Posterior cingulate gyrus (tissue), 11 donors: ENCODE results near the gene BFSP1.
A peak's percentile ranks its signal among the peaks of the same experiment; 100 is the strongest.

Experiments used
- DNase-seq, 10 donors: peaks; one replicate each; pipeline versions ENCODE4 v3.0.0 to v3.0.0-alpha.2; 2020 to 2021; ENCODE audit warnings: mixed read lengths in 3 of 10
- intact Hi-C: fragments of 100-400 bp; cut with DNase I; formaldehyde crosslinking; loops from one replicate; pipeline ENCODE4 v1.15.1; 2023

Gene BFSP1

DNA sequence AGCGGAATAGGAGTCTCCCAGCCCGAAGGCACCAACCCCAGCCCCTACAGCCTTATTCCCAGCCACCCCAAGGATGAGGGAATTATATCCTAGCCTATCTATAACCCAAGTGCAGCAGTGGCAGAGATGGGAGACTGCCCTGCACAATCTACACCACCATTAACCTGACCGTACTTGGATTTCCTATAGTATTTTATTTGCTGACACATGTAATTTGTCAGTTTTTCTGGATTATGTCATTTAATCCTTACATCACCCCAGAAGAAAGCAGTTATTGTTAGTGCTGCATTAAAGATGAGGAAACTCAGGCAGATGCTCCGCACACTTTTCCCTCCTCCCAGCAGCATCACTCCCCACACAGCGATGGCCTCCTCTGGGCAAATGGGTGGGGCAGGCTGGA, 6.0 kb downstream of the BFSP1 start:
- intact Hi-C loops: no loop called here
- DNase-seq: no peak

DNA sequence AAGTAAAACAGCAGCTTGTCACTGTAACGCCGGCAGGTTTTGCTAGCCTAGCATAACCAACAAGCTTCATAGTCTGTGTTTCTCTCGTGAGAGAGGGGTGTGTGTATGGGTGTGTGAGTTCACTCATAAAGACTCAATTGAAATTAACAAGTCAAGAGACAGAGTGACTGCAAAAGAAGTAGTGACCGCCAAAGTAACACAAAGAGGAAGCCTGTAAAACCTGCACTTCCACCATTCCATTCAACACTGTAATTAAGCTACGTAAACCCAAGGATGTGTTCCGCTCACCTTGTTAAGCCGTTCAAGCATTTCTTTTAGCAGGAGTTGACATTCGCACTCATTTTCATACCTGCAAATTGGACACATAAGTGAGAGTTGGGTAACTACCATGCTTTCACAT, 6.6 kb downstream of the BFSP1 start:
- intact Hi-C loops: no loop called here
- no peak for DNase-seq

GRCh38 chr20:17523326-17523725, 7.9 kb downstream of the BFSP1 start:
- intact Hi-C loops: no loop called here
- no peak for DNase-seq

DNA sequence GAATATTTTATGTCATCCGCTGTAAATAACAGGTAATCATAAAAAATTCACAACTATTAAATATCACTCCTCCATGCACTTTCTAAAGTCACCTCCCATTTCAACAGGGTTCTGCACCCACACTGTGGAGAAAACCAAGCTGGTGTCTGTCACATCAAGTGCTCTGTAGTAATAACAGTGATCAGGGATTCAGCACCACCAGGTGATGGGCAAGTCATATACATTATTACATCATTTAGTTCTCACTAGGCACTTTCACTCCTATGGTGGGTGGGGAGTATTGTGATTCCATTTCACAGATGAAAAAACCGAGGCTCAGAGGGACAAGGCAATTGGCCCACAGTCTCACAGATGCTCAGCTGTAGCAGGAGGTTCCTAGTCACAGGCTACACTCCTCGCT, 8.7 kb downstream of the BFSP1 start:
- DNase-seq: no peak
- intact Hi-C loops: no loop called here

DNA sequence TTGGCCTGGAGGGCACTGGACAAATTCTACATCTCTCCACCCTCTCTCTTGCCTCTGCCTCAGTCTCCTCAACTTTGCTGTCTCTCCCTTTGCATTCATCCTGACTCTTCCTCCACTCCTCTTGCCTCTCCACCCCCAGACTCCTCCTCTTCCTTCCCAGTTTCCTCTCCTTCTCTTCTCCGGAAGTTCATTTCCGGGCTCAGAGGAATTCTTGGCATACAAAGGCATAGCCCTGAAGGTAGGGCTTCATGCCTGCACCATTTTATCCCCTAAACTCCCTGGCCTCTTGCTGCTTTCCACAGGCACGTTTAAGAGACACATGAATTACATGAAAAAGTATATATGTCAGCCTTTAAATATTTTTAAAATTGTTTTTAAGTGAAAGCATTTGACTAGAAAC, 10.6 kb downstream of the BFSP1 start:
- no peak for DNase-seq
- intact Hi-C loops: no loop called here

GRCh38 chr20:17519606-17520285, 11.4 kb downstream of the BFSP1 start:
- intact Hi-C loops: no loop called here
- DNase-seq: no peak

DNA sequence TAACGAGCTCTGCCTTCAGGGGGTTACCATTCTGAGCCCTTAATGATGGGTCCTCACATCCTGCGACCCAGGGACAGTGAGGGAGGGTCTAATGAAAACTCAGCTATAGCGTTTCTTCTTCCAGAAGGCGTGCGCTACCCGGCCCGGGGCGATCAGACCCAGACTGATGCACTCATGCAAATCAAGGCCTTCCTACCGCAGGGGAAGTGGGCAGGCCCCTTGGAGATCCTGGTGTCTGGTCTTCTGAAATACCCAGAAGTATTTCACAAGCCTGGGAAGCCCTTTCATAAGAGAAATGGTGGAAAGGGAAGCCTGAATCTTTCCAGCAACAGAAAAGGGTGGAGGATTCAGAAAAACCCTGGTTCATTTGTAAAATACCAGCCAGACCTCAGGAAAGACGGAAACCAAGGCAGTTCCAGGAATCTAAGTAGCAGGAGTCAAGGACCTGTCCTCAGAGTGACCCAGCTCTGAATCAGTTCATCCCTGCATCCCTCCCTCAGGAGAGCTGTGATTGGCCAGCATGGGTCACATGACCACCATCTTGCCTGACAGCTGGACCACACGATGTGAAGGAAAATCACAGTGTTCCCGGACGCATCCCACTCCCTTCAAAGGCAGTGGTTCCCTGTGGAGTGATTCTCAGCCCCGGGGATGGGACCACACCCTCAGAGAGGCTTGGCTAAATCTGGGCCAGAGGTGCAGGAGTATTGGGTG, 12.7 kb downstream of the BFSP1 start:
- intact Hi-C loops: no loop called here
- peak in 2 of 10 donors; percentile 47 to 51 for DNase-seq

GRCh38 chr20:17515053-17515452, 16.1 kb downstream of the BFSP1 start:
- no peak for DNase-seq
- intact Hi-C loops: no loop called here

DNA sequence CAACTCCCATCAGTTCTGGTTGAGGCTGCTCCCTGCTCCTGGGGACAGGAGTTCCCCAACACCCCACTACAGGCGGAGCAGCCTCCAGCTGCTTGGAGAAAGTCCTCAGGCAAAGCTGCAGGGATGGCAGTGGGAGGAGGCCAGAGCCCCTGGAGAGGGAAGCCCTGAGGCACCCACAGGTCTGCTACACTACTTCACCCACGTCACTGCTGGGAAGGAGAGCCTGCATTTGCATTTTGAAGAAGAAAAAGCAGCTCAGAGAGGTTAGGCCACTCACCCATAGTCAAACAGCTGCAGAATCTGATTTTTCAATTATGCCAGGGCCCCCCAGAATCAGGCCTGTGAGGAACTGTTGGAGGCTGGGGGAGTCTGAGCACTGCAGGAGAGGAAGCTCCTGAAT, 17.2 kb downstream of the BFSP1 start:
- DNase-seq: no peak
- intact Hi-C loops: no loop called here

DNA sequence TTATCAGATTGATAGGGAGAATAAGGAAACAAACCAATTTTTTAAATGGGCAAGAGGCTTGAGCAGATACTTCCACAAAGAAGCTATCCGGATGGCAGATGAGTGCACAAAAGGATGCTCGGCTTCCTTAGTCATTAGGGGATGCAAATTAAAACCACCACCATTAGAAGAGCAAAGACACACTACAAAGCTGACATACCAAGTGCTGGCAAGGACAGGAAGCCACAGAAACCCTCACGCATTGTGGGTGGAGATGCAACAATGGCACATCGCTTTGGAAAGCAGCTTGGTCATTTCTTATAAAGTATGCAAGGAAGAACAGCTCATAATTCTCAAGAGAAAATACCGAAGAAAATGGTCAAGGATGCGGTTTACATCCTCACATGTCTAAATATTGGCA, 19.8 kb downstream of the BFSP1 start:
- DNase-seq: no peak
- intact Hi-C loops: no loop called here

GRCh38 chr20:17510548-17510947, 20.6 kb downstream of the BFSP1 start:
- intact Hi-C loops: no loop called here
- no peak for DNase-seq

DNA sequence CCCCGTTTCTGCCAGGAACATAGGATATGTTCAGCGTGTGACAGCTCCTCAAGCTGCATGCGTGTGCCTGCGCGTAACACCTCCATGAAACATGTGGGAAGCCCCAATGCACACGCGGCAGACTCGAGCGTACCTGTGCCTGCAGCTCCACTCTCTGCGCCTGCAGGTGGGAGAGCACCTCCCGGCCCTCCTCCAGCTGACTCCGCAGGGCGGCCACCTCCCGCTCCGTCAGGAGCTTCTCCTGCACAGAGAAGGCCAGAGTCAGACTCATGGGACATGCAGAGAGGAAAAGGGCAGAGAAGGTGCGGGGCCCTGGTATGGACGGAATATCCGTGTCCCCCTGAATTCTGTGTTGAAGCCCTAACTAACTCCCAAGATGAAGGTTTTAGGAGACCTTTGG, 22.4 kb downstream of the BFSP1 start:
- intact Hi-C loops: loop anchor here (10.0 kb wide), 2 partner anchors 486 to 766 kb away; no protein-coding TSS in a partner anchor
- DNase-seq: no peak

- intact Hi-C loops: loop anchor here (10.0 kb wide), 2 partner anchors 487 to 767 kb away; no protein-coding TSS in a partner anchor
- no peak for DNase-seq
Observed at GRCh38 chr20:17507531-17507930, 23.6 kb downstream of the BFSP1 start.

- no peak for DNase-seq
Observed at GRCh38 chr20:17507032-17507431, 24.1 kb downstream of the BFSP1 start.

GRCh38 chr20:17505636-17506517, 25.3 kb downstream of the BFSP1 start:
- no peak for DNase-seq
- intact Hi-C loops: loop anchor here (10.0 kb wide), 2 partner anchors 489 to 769 kb away; no protein-coding TSS in a partner anchor

More at GRCh38 chr20:17507032-17507431, 24.1 kb downstream of the BFSP1 start:
- intact Hi-C loops: loop anchor here (10.0 kb wide), 2 partner anchors 488 to 768 kb away; no protein-coding TSS in a partner anchor

DNA sequence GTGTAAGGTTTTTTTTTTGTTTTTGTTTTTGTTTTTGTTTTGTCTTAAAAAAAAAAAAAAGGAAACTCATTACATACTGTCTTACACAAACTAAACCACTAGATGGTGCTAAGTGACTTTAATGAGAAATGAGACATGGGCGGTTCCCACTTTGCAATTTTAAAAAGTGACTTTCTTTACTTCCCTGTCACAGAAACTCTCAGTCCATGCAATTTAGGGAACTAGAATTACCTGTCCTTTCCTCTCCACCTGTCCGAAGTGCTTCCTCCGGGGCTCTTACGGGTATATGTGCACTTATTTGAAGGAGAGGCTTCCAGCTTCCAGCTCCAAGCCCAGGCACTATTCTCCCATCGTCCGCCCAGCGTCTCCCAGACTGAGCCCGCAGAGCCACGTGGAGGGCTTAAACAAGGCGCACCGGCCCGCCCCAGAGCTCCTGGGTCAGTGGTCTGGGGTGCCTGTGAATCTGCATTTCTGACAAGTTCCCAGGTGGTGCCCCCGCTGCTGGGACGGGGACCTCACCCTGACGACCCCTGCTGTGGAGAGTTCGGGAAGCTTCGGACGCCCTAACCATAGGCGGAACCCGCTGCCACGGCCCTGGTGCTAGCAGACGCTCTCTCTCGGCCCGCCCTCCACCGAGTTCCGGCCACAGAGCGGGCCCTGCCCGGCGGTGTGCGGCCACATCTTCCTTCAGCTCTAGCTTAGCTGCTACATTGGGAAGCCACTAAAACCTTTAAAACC, 26.1 kb downstream of the BFSP1 start:
- intact Hi-C loops: loop anchor here (1.0 to 10.0 kb wide), 3 partner anchors 112 to 770 kb away; no protein-coding TSS in a partner anchor
- peak in 2 of 10 donors; percentile 20 to 26 for DNase-seq

GRCh38 chr20:17504066-17504897, 26.9 kb downstream of the BFSP1 start:
- intact Hi-C loops: loop anchor here (1.0 to 10.0 kb wide), 3 partner anchors 113 to 771 kb away; no protein-coding TSS in a partner anchor

DNA sequence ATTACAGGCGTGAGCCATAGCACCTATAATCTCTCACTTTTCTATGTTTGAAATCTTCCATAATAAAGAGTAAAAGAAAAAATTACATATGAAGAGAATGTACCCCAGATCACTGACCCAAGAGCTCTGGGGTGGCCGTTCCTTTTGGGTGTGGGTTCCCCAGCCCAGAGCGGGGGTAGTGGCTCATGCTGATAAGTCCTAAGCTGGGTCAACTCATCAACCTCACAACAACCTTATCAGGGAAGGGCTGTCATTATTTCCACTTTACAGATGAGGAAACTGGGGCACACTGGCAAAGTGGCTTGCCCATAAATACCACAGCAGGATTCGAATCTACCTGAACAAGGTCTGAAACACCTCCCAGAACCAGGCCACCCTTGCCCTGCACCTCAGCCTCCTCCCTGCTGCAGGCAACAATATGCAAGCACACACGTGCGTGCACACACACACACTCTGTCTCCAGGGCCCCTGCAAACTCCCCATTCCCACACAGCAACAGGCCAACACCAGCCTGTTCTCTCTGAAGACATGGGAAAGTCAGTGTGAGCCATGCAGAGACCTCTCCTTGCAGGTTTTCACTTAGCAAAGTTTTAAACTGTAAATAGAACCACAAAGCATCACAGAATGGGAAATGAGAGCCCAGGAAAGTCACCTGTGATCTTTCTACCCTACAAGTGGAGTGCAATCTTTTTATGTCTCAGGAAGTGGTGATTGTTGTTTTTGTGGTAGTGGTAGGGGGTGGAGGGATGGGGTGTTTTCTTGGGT, 27.7 kb downstream of the BFSP1 start:
- DNase-seq: no peak
- intact Hi-C loops: loop anchor here (1.0 to 10.0 kb wide), 3 partner anchors 114 to 771 kb away; no protein-coding TSS in a partner anchor

More at GRCh38 chr20:17504066-17504897, 26.9 kb downstream of the BFSP1 start:
- no peak for DNase-seq
